Iris pigment epithelial cell (primary cell): ENCODE results near the gene COL2A1.

ENCODE experiments used
- DNase-seq: peaks from one replicate; pipeline ENCODE4 v3.0.0-alpha.2; 2011; ENCODE audit warnings: low read depth

Gene COL2A1

DNA sequence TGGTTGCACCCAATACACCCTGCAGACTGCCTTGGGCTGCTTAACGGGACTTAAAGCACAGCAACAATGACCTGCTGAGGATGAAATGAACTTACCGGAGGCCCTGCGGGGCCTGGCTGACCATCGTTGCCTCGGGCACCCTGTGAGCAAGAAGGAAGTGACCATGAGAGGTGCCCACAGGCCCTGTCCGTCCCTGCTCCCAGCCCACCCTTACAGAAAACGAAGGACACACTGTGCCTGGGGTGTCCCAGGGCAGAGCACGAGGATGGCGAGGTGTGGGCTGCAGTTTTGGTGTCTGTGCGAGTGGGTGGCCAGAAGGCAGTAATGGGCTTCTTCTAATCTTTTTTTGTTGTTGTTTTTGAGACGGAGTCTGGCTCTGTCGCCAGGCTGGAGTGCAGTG lies 14.6 kb downstream of the COL2A1 start:
- no peak for DNase-seq

DNA sequence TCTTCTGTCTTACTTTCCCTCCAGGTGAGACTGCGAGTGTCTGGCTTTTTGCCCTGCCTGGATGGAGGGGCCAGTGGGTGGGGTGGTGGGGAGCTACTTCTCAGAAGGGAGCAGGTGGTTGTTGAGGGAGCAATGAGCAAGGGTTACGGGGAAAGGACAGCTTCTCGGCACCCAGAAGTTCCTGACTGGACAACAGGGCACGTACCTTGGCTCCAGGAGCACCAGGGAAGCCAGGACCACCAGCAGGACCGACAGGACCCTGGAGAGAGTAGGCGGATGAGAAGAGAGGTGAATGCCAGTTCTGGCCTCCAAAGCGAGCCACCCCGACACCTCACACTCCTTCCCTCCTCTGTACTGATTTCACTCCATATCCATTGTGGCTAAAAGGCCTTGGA lies 15.3 kb downstream of the COL2A1 start:
- DNase-seq: no peak

- no peak for DNase-seq
Observed at GRCh38 chr12:47988073-47989022, 15.9 kb downstream of the COL2A1 start.

DNA sequence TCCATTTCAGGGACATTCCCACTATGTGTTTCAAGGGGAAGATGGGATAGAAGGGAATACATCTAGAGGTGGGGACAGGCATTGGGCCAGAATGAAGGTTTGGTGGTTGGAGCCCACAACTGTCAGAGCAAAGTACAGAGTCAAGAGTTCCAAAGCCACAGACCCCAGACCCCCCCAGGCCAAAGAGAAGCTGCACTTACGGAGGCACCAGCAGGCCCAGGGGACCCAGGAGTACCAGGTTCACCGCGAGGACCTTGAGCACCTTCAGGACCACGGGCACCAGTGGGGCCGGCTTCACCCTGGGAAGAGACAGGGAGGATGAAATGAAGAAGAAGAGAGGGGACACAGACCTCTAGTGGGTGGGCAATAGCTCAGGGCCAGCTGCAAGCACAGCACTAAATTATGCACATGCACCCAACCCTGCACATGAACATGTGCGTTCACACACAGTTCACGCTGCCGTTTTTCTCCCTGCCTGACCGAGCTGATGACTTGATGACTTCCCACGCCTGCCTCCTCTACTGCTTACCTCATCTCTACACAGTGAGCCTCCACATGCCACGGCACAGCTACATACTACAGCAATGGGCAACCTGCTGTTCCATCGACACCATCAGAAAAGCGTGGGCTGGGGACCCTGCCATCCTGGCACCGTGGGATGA lies 16.7 kb downstream of the COL2A1 start:
- DNase-seq: no peak

- DNase-seq: no peak
Observed at GRCh38 chr12:47986832-47987231, 17.4 kb downstream of the COL2A1 start.

DNA sequence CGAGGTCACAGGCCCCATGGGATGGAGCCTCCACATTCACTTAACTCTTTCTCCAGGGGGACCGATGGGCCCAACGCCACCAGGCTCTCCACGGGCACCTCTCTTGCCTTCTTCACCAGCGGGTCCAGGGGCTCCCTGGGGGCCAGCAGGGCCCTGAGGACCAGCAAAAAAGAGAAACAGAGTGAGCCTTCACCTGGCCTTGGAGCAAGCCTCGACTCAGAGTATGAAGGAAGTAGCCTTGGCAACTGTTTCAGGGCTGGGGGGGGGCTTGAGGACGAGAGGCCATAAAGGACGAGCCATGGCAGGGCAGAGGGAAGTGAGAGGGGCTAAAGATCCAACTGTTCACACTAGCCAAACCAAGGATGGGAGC lies 18.0 kb downstream of the COL2A1 start:
- DNase-seq: no peak

- DNase-seq: no peak
Observed at GRCh38 chr12:47985596-47986290, 18.5 kb downstream of the COL2A1 start.

DNA sequence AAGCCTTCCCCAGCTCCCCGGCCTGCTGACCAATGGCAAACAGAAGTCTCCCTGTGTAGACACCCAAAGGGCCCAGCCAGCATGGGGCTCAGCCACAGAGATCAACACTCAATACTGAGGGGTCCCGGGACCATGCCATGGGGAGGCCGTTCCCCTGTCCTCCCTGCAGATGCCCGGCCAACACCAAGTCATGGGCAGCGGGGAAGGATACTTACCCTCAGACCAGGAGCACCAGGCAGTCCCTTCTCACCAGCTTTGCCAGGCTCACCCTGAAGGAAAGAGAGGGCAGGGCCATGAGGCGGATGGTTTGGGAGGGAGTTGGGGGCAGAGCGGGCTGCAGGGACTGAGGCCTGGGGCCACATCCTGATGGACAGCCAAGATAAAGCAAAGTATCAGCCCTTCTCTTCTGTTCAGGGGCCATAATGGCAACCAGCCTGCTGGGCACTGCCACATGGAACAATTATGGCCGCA lies 19.9 kb downstream of the COL2A1 start:
- no peak for DNase-seq

DNA sequence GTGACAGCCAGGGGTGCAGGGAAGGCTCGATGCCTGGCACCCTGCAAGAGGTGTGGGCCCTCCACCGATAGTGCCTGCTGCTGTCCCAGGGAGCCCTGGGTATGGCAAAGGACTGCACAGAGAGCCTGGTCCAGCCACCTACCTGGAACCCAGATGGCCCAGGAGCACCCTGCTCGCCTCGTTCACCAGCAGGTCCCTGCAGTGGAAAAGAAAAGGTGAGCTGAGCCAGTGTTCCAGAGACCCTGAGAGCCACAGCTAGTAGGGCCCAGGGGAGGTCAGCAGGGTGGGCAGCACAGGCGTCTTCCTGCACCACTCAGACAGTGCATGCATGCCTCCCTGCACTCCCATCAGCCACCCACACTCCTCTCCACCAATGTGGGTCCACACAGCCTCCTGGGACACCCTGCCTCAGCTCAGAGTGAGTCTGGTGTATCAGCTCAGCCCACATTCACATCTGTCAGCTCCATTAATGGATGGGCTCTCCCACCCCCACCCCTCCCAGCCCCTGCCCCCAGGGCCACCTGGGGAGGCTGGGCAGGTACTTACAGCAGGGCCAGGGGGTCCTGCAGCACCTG lies 20.6 kb downstream of the COL2A1 start:
- no peak for DNase-seq

GRCh38 chr12:47982770-47983169 lies 21.5 kb downstream of the COL2A1 start:
- no peak for DNase-seq

DNA sequence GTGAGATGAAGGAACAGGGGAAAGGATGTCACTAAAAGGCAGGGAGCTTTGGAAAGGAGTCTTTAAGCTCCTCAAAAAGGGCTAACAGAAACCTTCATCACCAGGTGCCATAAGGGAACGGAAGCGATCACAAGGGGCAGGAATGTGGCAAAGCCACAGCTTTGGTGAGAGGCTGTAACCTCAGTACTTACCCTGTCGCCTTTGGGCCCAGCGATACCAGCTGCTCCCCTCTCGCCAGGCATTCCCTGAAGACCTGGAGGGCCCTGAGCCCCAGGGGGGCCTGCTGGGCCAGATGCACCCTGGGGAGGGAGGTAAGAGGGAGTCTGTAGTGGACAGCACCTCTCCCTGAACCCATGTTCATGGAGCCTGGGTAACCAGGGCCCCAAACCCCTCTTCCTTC lies 22.0 kb downstream of the COL2A1 start:
- DNase-seq: no peak

DNA sequence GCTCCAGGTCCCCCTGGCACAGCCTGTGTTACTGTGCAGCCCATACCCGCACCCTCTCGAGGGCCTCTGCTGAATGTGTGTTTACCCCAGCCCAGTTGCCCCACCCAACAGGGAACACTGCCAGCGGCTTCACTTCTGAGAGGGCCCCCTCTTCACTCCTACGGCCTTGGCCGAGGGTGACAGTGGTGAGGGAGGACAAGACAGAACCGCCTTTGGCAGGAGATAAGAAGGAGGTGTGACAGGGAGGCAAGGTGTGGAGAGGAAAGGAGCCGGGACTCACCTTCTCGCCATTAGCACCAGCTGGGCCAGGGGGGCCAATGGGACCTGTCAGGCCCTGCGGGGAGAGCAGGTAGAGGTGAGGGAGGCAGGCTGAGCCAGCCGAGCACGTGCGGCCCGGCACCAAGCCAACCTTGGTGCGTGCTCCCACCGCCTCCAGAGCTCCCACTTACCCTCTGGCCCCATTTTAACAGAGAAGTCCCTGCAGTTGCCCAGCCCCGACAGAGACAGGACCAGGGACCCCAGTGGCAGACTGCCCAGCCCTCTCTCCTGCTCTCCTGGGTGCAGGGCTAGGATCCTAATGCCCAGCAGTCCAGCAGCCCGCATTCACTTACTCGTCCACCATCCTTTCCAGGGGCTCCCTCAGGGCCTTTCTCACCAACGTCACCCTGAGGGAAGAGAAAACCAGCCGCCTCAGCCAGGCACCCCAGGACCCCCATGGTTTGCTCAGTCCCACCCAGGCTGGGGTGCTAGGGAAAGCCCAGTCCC lies 22.6 kb downstream of the COL2A1 start:
- DNase-seq: no peak

DNA sequence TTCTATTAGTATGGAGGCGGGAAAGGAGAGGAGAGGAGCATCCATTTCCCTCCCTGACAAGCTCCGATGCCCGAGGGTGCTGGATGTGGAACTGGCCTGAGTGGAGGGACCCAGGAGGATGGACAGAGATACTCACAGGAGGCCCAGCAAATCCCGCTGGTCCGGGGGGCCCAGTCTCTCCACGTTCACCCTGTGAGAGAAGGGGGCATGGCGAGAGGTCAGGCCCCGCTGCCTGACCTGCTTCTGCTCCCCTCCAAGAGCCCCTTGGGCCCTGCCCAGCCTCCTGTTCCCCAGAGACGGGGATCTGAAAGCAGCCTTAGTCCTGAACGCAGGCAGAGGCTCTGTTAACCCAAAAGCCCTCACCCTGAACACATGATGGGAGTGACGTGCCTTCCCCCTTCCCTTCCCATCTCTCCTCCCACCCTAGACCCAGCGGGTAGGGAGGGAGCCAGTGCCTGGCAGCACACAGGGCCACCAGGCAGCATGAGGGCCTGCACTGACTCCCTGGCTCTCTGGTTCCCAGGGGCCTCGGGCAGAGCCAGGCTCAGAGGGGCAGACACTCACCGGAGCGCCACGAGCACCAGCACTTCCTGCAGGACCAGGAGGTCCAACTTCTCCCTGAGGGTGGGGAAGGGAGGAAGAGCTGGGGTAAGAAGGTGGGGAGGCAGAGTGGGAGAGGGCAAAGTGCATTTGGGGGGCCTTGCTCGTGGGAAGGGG lies 23.3 kb downstream of the COL2A1 start:
- no peak for DNase-seq

GRCh38 chr12:47980197-47980596 lies 24.1 kb downstream of the COL2A1 start:
- no peak for DNase-seq

GRCh38 chr12:47979686-47980085 lies 24.6 kb downstream of the COL2A1 start:
- no peak for DNase-seq

DNA sequence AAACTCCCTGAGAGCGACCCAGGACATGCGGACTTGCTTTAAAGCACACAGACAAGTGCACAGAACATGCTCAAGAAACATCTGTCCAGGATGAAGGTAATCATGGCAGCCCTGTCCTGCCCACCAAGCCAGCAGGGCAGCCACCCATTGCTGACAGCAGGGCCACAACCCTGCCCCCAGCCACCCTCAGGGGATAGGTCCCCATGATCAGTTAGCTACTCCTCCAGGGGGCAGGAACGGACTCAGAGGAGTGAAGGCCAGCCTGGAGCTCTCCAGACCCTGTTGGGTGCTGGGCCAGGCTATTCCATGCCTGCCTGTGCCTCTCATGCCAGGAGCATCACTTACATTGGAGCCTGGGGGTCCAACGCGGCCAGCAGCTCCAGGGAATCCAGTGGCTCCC lies 25.1 kb downstream of the COL2A1 start:
- DNase-seq: no peak

- DNase-seq: no peak
Observed at GRCh38 chr12:47978598-47978873, 25.7 kb downstream of the COL2A1 start.

DNA sequence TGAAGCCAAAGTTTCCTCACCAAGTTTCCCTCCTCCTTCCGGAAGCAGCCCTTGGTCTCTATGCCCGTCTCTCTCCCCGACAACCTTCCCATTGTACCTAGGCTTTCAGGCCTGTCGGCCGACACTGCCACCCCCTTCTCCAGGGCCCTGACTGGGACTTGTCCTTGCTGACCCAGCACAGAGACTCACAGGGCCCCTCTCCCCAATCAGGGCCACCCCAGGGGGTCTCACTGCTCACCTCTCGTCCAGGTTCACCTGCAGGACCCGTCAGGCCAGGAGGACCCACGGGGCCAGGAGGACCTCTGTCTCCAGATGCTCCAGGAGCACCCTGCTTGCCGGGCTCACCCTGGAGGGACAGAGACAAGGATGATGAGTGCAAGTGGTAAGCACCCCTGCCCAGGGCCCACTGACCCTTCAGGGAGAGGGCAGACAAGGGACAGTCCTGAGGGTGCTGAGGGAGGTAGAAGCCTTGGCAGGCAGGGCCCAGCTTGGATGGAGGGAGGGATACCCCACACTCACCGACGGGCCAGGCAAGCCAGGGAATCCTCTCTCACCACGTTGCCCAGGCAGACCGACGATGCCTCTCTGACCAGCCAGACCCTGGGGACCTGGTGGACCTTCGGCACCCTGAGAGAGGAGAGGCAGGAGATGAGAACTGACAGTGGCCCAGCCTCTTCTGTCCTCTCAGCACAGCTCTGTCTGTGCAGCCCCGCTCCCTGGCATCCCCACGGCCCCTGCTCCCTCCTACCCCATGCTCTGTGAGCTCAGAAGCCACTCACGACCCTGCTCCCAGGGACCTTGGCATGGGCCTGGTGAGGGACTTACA lies 26.3 kb downstream of the COL2A1 start:
- DNase-seq: no peak

- no peak for DNase-seq
Observed at GRCh38 chr12:47977046-47977771, 27.1 kb downstream of the COL2A1 start.

- DNase-seq: no peak
Observed at GRCh38 chr12:47975816-47976215, 28.5 kb downstream of the COL2A1 start.
